Prostate gland (tissue), 2 donors: ENCODE measurements around the gene FTMT. TPM values are rescaled to one million over a fixed set of nuclear protein-coding genes. Genes with fewer than 3 reads are reported as not detected.

Source experiments
- DNase-seq: peaks from one replicate; pipeline ENCODE4 v3.0.0-alpha.2; 2019; ENCODE audit warnings: low spot score
- H3K27ac ChIP-seq, 2 donors: fragments of 200-600 bp; sonication (generic); 2 replicates each; pipeline ENCODE4 v1.5.1; 2017 to 2019
- H3K27me3 ChIP-seq: fragments of 200-600 bp; sonication (generic); replicated peaks from 2 replicates; pipeline ENCODE4 v1.5.1; 2019; ENCODE audit not compliant: insufficient read depth
- H3K36me3 ChIP-seq, 2 donors: fragments of 200-600 bp; sonication (generic); 1 replicate in 1 of 2; 2 replicates in 1 of 2; pipeline versions ENCODE4 v1.5.1 to v1.8.1; 2017 to 2019
- H3K4me1 ChIP-seq: fragments of 200-600 bp; sonication (generic); replicated peaks from 2 replicates; pipeline ENCODE4 v1.5.1; 2019
- H3K4me3 ChIP-seq, 2 donors: fragments of 200-600 bp; sonication (generic); 2 replicates each; pipeline ENCODE4 v1.5.1; 2017 to 2019
- H3K9me3 ChIP-seq: fragments of 200-600 bp; sonication (generic); 2 replicates; pipeline ENCODE4 v1.5.1; 2017
- CTCF ChIP-seq, 4 experiments: fragments of 200-600 bp in 2 of 4; fragments of 450-650 bp in 2 of 4; sonication (generic) in 2 of 4; IDR thresholded peaks; 1 replicate in 3 of 4; 2 replicates in 1 of 4; pipeline ENCODE4 v1.5.1; 2016 to 2019; ENCODE audit warnings: antibody characterized with exemption in 4 of 4, mild to moderate bottlenecking in 2 of 4, moderate library complexity in 2 of 4
- POLR2A ChIP-seq: fragments of 450-650 bp; IDR thresholded peaks from one replicate; pipeline ENCODE4 v1.6.1; 2016; ENCODE audit warnings: antibody characterized with exemption, mild to moderate bottlenecking
- POLR2AphosphoS5 ChIP-seq: sonication (generic); formaldehyde crosslinking; IDR thresholded peaks from one replicate; pipeline ENCODE4 v1.6.1; 2017; ENCODE audit warnings: antibody characterized with exemption
- WGBS: methylation state at CpG from one replicate; pipeline ENCODE4 v1.1.5; 2018; 5-methylcytosine and 5-hydroxymethylcytosine counted together
- intact Hi-C: fragments of 100-400 bp; cut with DNase I; formaldehyde crosslinking; loops from one replicate; pipeline ENCODE4 v1.14.2; 2022
- total RNA-seq, 2 donors: library from RNA; depleted of rRNA; stranded (reverse); fragments of >200 nt; gene quantifications; one replicate each; pipeline ENCODE4 v1.1.0, GENCODE V29; 2016

The FTMT gene
- total RNA-seq, 2 donors from 2014 or later: 3.9 TPM; not detected in 1

- Histone ChIP-seq H3K4me3 (no peak overlapping the region), H3K36me3 (no peaks in the 10 kb centered on the region), H3K27me3 (no peaks in the 10 kb centered on the region), H3K27ac (no peak overlapping the region), H3K9me3 (no peaks in the 10 kb centered on the region), H3K4me1 (no peaks in the 10 kb centered on the region)
- WGBS: 70% methylated on average over 1 of the region's 1 CpG
- no peak for TF ChIP-seq CTCF (IDR thresholded peaks at IDR 0.05)
- no peak for TF ChIP-seq POLR2A
- TF ChIP-seq POLR2AphosphoS5: no peak
- DNase-seq: no peak
- intact Hi-C loops: no loop called here
These were observed 18.1 kb upstream of the FTMT start for GRCh38 chr5:121833617-121834016.

- 30% methylated on average over 2 of the region's 2 CpGs for WGBS
- Histone ChIP-seq H3K36me3 (no peaks in the 10 kb centered on the region), H3K27me3 (no peaks in the 10 kb centered on the region), H3K27ac (no peak overlapping the region), H3K9me3 (no peaks in the 10 kb centered on the region), H3K4me1 (no peaks in the 10 kb centered on the region), H3K4me3 (no peak overlapping the region)
- TF ChIP-seq POLR2AphosphoS5 (no peak), CTCF (IDR thresholded peaks at IDR 0.05) (no peak), POLR2A (no peak)
- no peak for DNase-seq
- intact Hi-C loops: no loop called here
These were observed 17.7 kb upstream of the FTMT start for GRCh38 chr5:121834021-121834420.

DNA sequence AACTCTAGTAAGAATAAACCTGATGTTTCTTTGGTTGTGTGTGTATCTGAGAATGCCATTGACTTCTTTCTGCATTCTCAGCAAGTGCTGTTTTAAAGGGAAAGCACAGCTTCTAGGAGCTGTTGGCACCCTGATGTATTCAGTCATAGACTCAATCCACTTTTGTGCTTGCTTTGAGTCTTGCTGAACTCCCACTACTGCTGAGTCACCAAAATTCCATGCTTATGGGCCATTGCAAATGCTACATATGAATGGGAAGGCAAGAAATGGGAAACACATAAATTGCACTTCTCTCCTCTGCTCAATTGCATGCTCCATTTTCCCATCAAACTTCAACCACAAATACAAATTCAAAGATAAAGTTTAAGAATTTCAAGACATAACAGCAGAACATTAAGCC lies 9.8 kb upstream of the FTMT start:
- intact Hi-C loops: no loop called here
- no peak for DNase-seq
- no peaks in the 10 kb centered on the region for H3K36me3 ChIP-seq
- TF ChIP-seq POLR2AphosphoS5: no peak
- TF ChIP-seq CTCF (IDR thresholded peaks at IDR 0.05): no peak
- no peak for TF ChIP-seq POLR2A
- no peaks in the 10 kb centered on the region for H3K27me3 ChIP-seq
- no peak overlapping the region for H3K4me3 ChIP-seq
- H3K27ac ChIP-seq: no peak overlapping the region
- H3K9me3 ChIP-seq: no peaks in the 10 kb centered on the region
- no peaks in the 10 kb centered on the region for H3K4me1 ChIP-seq

GRCh38 chr5:121850272-121850671 lies 1.4 kb upstream of the FTMT start:
- intact Hi-C loops: no loop called here
- 89% methylated on average over 4 of the region's 4 CpGs for WGBS
- no peak overlapping the region for H3K27ac ChIP-seq
- no peaks in the 10 kb centered on the region for H3K4me1 ChIP-seq
- no peaks in the 10 kb centered on the region for H3K27me3 ChIP-seq
- H3K9me3 ChIP-seq: no peaks in the 10 kb centered on the region
- no peak for TF ChIP-seq CTCF (IDR thresholded peaks at IDR 0.05)
- no peak for TF ChIP-seq POLR2A
- TF ChIP-seq POLR2AphosphoS5: no peak
- no peak for DNase-seq
- H3K36me3 ChIP-seq: no peaks in the 10 kb centered on the region
- no peak overlapping the region for H3K4me3 ChIP-seq

DNA sequence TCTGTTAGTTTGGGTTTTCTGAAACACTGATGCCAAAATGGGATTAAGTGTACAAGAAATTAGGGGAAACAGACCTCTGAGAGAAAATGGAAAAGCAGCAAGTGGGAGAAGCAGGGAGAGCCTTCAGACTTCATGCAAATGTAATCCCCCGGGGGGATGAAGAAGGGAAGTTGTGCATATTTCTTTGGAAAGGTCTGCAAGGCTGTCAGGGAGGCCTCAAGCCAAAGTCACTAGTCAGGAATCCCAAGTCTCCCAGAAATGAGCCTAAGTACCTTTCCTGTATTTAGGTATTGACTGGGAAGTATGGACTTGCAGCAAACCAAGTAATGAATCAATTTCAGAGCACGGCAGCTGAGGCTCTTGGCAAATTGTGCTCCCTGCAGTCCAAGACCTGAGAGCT lies 2.2 kb downstream of the FTMT start:
- DNase-seq: no peak
- H3K4me1 ChIP-seq: no peaks in the 10 kb centered on the region
- 53% methylated on average over 2 of the region's 2 CpGs for WGBS
- H3K36me3 ChIP-seq: no peaks in the 10 kb centered on the region
- intact Hi-C loops: no loop called here
- H3K9me3 ChIP-seq: no peaks in the 10 kb centered on the region
- H3K27me3 ChIP-seq: no peaks in the 10 kb centered on the region
- H3K27ac ChIP-seq: no peak overlapping the region
- no peak for TF ChIP-seq CTCF (IDR thresholded peaks at IDR 0.05)
- no peak for TF ChIP-seq POLR2AphosphoS5
- no peak overlapping the region for H3K4me3 ChIP-seq
